H9 (cell line): ENCODE data around the gene HSPA12A. TPM values are rescaled to one million over a fixed set of nuclear protein-coding genes. Genes with fewer than 3 reads are reported as not detected.

Source experiments
- DNase-seq: peaks from one replicate; pipeline ENCODE4 v3.0.0-alpha.2; 2017
- H2AFZ ChIP-seq: one replicate; pipeline ENCODE4 v1.6.1; 2013; ENCODE audit warnings: mild to moderate bottlenecking, low read length, control low read depth, moderate library complexity
- H2AK5ac ChIP-seq: 2 replicates; pipeline ENCODE4 v1.6.1; 2013; ENCODE audit warnings: low read length, control low read depth, mixed read lengths; ENCODE audit not compliant: insufficient read length
- H2BK120ac ChIP-seq: one replicate; pipeline ENCODE4 v1.6.1; 2013; ENCODE audit warnings: low read depth, mild to moderate bottlenecking, low read length, control low read depth, inconsistent platforms; ENCODE audit not compliant: poor library complexity, severe bottlenecking
- H2BK12ac ChIP-seq: 2 replicates; pipeline ENCODE4 v1.6.1; 2013; ENCODE audit warnings: low read length, control low read depth, mixed read lengths, low read depth; ENCODE audit not compliant: insufficient read length
- H2BK15ac ChIP-seq: 2 replicates; pipeline ENCODE4 v1.6.1; 2013; ENCODE audit warnings: low read depth, low read length, control low read depth
- H2BK20ac ChIP-seq: one replicate; pipeline ENCODE4 v1.6.1; 2013; ENCODE audit warnings: low read depth, mild to moderate bottlenecking, low read length, control low read depth, inconsistent platforms; ENCODE audit not compliant: poor library complexity, severe bottlenecking
- H2BK5ac ChIP-seq: 2 replicates; pipeline ENCODE4 v1.6.1; 2013; ENCODE audit warnings: low read length, control low read depth, mixed read lengths; ENCODE audit not compliant: insufficient read length
- H3K14ac ChIP-seq: 2 replicates; pipeline ENCODE4 v1.6.1; 2013; ENCODE audit warnings: low read length, control low read depth; ENCODE audit not compliant: insufficient read depth
- H3K18ac ChIP-seq: 2 replicates; pipeline ENCODE4 v1.6.1; 2013; ENCODE audit warnings: low read depth, mild to moderate bottlenecking, mixed read lengths, low read length, control low read depth; ENCODE audit not compliant: insufficient read length
- H3K23ac ChIP-seq: 2 replicates; pipeline ENCODE4 v1.6.1; 2013; ENCODE audit warnings: low read length, control low read depth, mixed read lengths, low read depth; ENCODE audit not compliant: insufficient read length
- H3K23me2 ChIP-seq: 2 replicates; pipeline ENCODE4 v1.6.1; 2013; ENCODE audit warnings: low read depth, mild to moderate bottlenecking, mixed read lengths, low read length, control low read depth; ENCODE audit not compliant: insufficient read length, poor library complexity, severe bottlenecking
- H3K27ac ChIP-seq: 2 replicates; pipeline ENCODE4 v1.5.1; 2013; ENCODE audit warnings: low read length, control low read depth, mixed read lengths, low read depth; ENCODE audit not compliant: insufficient read length
- H3K27me3 ChIP-seq: 2 replicates; pipeline ENCODE4 v1.6.1; 2013; ENCODE audit warnings: low read length, control low read depth, inconsistent platforms; ENCODE audit not compliant: insufficient read depth
- H3K4ac ChIP-seq: 2 replicates; pipeline ENCODE4 v1.6.1; 2013; ENCODE audit warnings: low read depth, mild to moderate bottlenecking, control low read depth, inconsistent platforms, low read length, moderate library complexity
- H3K4me1 ChIP-seq: 2 replicates; pipeline ENCODE4 v1.6.1; 2013; ENCODE audit warnings: low read length, control low read depth, inconsistent platforms; ENCODE audit not compliant: insufficient read depth
- H3K4me2 ChIP-seq: 2 replicates; pipeline ENCODE4 v1.6.1; 2013; ENCODE audit warnings: low read length, control low read depth, mixed read lengths; ENCODE audit not compliant: insufficient read length, insufficient read depth
- H3K56ac ChIP-seq: 2 replicates; pipeline ENCODE4 v1.6.1; 2013; ENCODE audit warnings: low read depth, mild to moderate bottlenecking, mixed read lengths, low read length, control low read depth; ENCODE audit not compliant: insufficient read length
- H3K79me1 ChIP-seq: 2 replicates; pipeline ENCODE4 v1.6.1; 2013; ENCODE audit warnings: low read depth, mild to moderate bottlenecking, moderate library complexity, low read length, control low read depth, inconsistent platforms; ENCODE audit not compliant: insufficient read depth, poor library complexity, severe bottlenecking
- H3K79me2 ChIP-seq: 2 replicates; pipeline ENCODE4 v1.6.1; 2013; ENCODE audit warnings: low read length, control low read depth, inconsistent platforms; ENCODE audit not compliant: insufficient read depth
- H3K9ac ChIP-seq: 2 replicates; pipeline ENCODE4 v1.6.1; 2013; ENCODE audit warnings: low read length, control low read depth, mixed read lengths; ENCODE audit not compliant: insufficient read length; ENCODE audit errors: extremely low read depth
- H3K9me3 ChIP-seq: one replicate; pipeline ENCODE4 v1.6.1; 2013; ENCODE audit warnings: low read depth, low read length, inconsistent platforms; ENCODE audit not compliant: control insufficient read depth
- H3T11ph ChIP-seq: one replicate; pipeline ENCODE4 v1.6.1; 2013; ENCODE audit warnings: mild to moderate bottlenecking, low read length, control low read depth, inconsistent platforms
- H4K20me1 ChIP-seq: one replicate; pipeline ENCODE4 v1.6.1; 2013; ENCODE audit not compliant: control insufficient read depth, insufficient read length, insufficient read depth
- H4K5ac ChIP-seq: 2 replicates; pipeline ENCODE4 v1.6.1; 2013; ENCODE audit warnings: low read depth, mild to moderate bottlenecking, mixed read lengths, low read length, control low read depth; ENCODE audit not compliant: insufficient read length
- H4K8ac ChIP-seq: replicated peaks from 2 replicates; pipeline ENCODE4 v1.6.1; 2013; ENCODE audit warnings: low read length, control low read depth, mixed read lengths, low read depth; ENCODE audit not compliant: insufficient read length
- H4K91ac ChIP-seq: 2 replicates; pipeline ENCODE4 v1.6.1; 2013; ENCODE audit warnings: low read depth, mild to moderate bottlenecking, moderate library complexity, mixed read lengths, low read length, control low read depth; ENCODE audit not compliant: insufficient read length
- H3K27ac Mint-ChIP-seq, 3 experiments: 2 replicates in 2 of 3; 3 replicates in 1 of 3; pipeline ENCODE4 v1.8.0; 2020 to 2021; ENCODE audit warnings: mixed read lengths in 3 of 3, mild to moderate bottlenecking in 1 of 3, moderate library complexity in 1 of 3
- H3K27me3 Mint-ChIP-seq: 2 replicates; pipeline ENCODE4 v1.8.0; 2021; ENCODE audit warnings: low read depth, mild to moderate bottlenecking, moderate library complexity, mixed read lengths
- H3K36me3 Mint-ChIP-seq, 3 experiments: 2 replicates in 2 of 3; 3 replicates in 1 of 3; pipeline ENCODE4 v1.8.0; 2020 to 2021; ENCODE audit warnings: low read depth in 3 of 3, mixed read lengths in 3 of 3; ENCODE audit not compliant: insufficient read depth in 1 of 3
- H3K4me1 Mint-ChIP-seq, 2 experiments: 2 replicates each; pipeline ENCODE4 v1.8.0; 2020; ENCODE audit warnings: mixed read lengths in 2 of 2
- H3K4me3 Mint-ChIP-seq, 2 experiments: 2 replicates in 1 of 2; 3 replicates in 1 of 2; pipeline ENCODE4 v1.8.0; 2020 to 2021; ENCODE audit warnings: mild to moderate bottlenecking in 2 of 2, mixed read lengths in 2 of 2, moderate library complexity in 1 of 2
- H3K9me3 Mint-ChIP-seq, 2 experiments: 2 replicates in 1 of 2; 3 replicates in 1 of 2; pipeline ENCODE4 v1.8.0; 2020; ENCODE audit warnings: mild to moderate bottlenecking in 2 of 2, mixed read lengths in 2 of 2, moderate library complexity in 1 of 2
- WGBS: extraction: QIAGEN DNeasy Blood & Tissue Kit; methylation state at CpG from one replicate; pipeline ENCODE4 v1.1.7; 2013; ENCODE audit warnings: missing lambda C conversion rate, low lambda C conversion rate, mixed read lengths; ENCODE audit not compliant: insufficient read length; ENCODE audit errors: extremely low coverage; 5-methylcytosine and 5-hydroxymethylcytosine counted together
- total RNA-seq: library from RNA; stranded (reverse); gene quantifications from 2 replicates; pipeline ENCODE4 v1.2.1, GENCODE V29; 2021
- TF ChIP-seq, protein P1 (sequence below): fragments of 200-600 bp; sonication (generic); conservative IDR thresholded peaks from 3 replicates; pipeline ENCODE4 v1.8.0; 2021; ENCODE audit warnings: antibody characterized with exemption, mild to moderate bottlenecking

Gene HSPA12A
- total RNA-seq, 1 experiment from 2014 or later, result 3.2 TPM

DNA sequence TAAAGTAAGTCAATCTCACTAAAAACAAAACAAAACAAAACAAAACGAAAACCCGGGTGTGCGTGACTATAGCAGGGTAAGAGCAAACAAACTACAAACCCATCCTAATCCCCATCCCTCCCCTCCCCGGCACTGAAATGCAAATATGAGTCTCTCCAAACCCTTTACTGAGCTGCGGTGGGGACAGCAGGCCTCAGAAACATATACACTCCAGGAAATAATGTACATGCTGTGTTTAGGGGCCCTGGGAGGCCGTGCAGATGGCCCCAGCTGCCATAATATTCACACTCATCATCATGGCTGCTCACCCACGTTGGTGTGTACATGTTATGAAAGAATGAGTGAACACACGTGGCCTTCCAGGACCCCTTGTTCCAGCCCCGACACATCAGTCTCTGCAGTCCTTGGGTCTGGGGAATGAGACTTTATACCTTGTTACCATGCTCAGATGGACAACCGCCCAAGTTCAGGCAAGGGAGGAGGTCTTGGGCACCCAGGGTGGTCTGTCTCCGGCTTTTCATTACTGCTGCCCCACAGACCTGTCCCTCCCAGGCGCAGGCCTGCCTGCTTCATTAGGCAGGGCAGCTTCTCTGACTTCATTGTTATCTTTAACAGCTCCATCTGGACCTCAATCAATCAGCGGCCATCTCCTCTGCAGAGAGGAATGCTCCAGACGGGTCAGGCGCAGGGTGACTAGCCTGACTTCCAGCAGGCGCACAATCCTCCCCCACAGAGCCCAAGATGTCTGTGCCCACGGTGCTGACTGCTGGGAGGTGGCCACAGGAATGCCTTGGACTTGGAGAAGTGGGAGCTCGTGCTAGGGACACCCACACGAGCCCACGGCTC, 20.6 kb downstream of the HSPA12A start:
- Histone ChIP-seq H2BK15ac (no peak overlapping the region), H3K14ac (no peak overlapping the region; the same call in 1 of the 2 replicates), H4K91ac (no peak overlapping the region), H2BK120ac (no peak overlapping the region), H3K4ac (no peak overlapping the region), H3K79me2 (no peaks in the 10 kb centered on the region), H3K79me1 (no peaks in the 10 kb centered on the region), H3K18ac (no peak overlapping the region), H2AFZ (no peak overlapping the region), H4K8ac (no peak overlapping the region), H4K5ac (no peak overlapping the region), H3K27me3 (no peaks in the 10 kb centered on the region), H3K23ac (no peak overlapping the region), H4K20me1 (no peaks in the 10 kb centered on the region), H3K9me3 (no peaks in the 10 kb centered on the region), H3K4me1 (no peaks in the 10 kb centered on the region), H2BK20ac (no peak overlapping the region), H3K9ac (no peak overlapping the region), H2BK5ac (no peak overlapping the region), H3T11ph (no peak overlapping the region), H3K56ac (no peak overlapping the region), H3K4me2 (no peak overlapping the region), H2BK12ac (no peak overlapping the region), H2AK5ac (no peak overlapping the region), H3K23me2 (no peaks in the 10 kb centered on the region), H3K27ac (no peak overlapping the region)
- Mint-ChIP-seq H3K27ac (peak overlapping the region in 2 of 3 experiments; percentile 27 to 64; a peak in 1 of 7 replicates), H3K36me3 (no peaks in the 10 kb centered on the region), H3K27me3 (peaks cover 4% of the 10 kb centered on the region; the same call in 1 of the 2 replicates), H3K9me3 (no peaks in the 10 kb centered on the region), H3K4me1 (peaks cover 18 to 21% of the 10 kb centered on the region in 2 experiments), H3K4me3 (no peak overlapping the region)
- WGBS, result no CpG with 5 or more reads among the region's 20 CpGs
- no peak for DNase-seq
- TF ChIP-seq, protein P1, sequence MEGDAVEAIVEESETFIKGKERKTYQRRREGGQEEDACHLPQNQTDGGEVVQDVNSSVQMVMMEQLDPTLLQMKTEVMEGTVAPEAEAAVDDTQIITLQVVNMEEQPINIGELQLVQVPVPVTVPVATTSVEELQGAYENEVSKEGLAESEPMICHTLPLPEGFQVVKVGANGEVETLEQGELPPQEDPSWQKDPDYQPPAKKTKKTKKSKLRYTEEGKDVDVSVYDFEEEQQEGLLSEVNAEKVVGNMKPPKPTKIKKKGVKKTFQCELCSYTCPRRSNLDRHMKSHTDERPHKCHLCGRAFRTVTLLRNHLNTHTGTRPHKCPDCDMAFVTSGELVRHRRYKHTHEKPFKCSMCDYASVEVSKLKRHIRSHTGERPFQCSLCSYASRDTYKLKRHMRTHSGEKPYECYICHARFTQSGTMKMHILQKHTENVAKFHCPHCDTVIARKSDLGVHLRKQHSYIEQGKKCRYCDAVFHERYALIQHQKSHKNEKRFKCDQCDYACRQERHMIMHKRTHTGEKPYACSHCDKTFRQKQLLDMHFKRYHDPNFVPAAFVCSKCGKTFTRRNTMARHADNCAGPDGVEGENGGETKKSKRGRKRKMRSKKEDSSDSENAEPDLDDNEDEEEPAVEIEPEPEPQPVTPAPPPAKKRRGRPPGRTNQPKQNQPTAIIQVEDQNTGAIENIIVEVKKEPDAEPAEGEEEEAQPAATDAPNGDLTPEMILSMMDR, result no peak
